GM23338 (cell line): Measurements from ENCODE around the gene CBFA2T3. TPM values are rescaled to one million over a fixed set of nuclear protein-coding genes. Genes with fewer than 3 reads are reported as not detected.

Source experiments
- ATAC-seq: fragments of 200-7000 bp; cut with Tn5 transposase; 3 replicates; pipeline ENCODE4 v1.9.1; 2020
- DNase-seq: peaks from one replicate; pipeline ENCODE4 v3.0.0-alpha.2; 2015; ENCODE audit warnings: low spot score
- H2AFZ ChIP-seq: fragments of 200-600 bp; sonication (generic); 2 replicates; pipeline ENCODE4 v1.8.0; 2016; ENCODE audit warnings: antibody characterized with exemption, mild to moderate bottlenecking, moderate library complexity
- H3F3A ChIP-seq: fragments of 200-600 bp; sonication (generic); replicated peaks from 2 replicates; pipeline ENCODE4 v1.8.0; 2017; ENCODE audit warnings: antibody characterized with exemption, mixed run types, low read depth
- H3K27ac ChIP-seq: fragments of 200-600 bp; sonication (generic); 2 replicates; pipeline ENCODE4 v1.6.1; 2016; ENCODE audit warnings: low read depth
- H3K27me3 ChIP-seq: fragments of 200-600 bp; sonication (generic); 2 replicates; pipeline ENCODE4 v1.8.0; 2016; ENCODE audit warnings: mild to moderate bottlenecking, mixed run types, moderate library complexity; ENCODE audit not compliant: insufficient read depth
- H3K36me3 ChIP-seq: fragments of 200-600 bp; sonication (generic); 2 replicates; pipeline ENCODE4 v1.8.0; 2016; ENCODE audit warnings: mild to moderate bottlenecking; ENCODE audit not compliant: insufficient read depth
- H3K4me1 ChIP-seq: fragments of 200-600 bp; sonication (generic); 2 replicates; pipeline ENCODE4 v1.8.0; 2016; ENCODE audit warnings: mild to moderate bottlenecking, moderate library complexity; ENCODE audit not compliant: insufficient read depth
- H3K4me2 ChIP-seq: fragments of 200-600 bp; sonication (generic); 2 replicates; pipeline ENCODE4 v1.7.1; 2017; ENCODE audit warnings: mixed run types
- H3K4me3 ChIP-seq: fragments of 200-600 bp; sonication (generic); 2 replicates; pipeline ENCODE4 v1.6.1; 2016; ENCODE audit warnings: mixed run types
- H3K79me2 ChIP-seq: fragments of 200-600 bp; sonication (generic); replicated peaks from 2 replicates; pipeline ENCODE4 v1.8.0; 2017; ENCODE audit warnings: mild to moderate bottlenecking; ENCODE audit not compliant: insufficient read depth
- H3K9me2 ChIP-seq: fragments of 200-600 bp; sonication (generic); 2 replicates; pipeline ENCODE4 v1.8.0; 2017; ENCODE audit not compliant: insufficient read depth
- H4K20me1 ChIP-seq: fragments of 200-600 bp; sonication (generic); replicated peaks from 2 replicates; pipeline ENCODE4 v1.8.0; 2017; ENCODE audit warnings: mild to moderate bottlenecking; ENCODE audit not compliant: insufficient read depth
- H3K27ac Mint-ChIP-seq: 2 replicates; pipeline ENCODE4 v1.8.0; 2020; ENCODE audit warnings: inconsistent platforms, mild to moderate bottlenecking, moderate library complexity, mixed read lengths
- H3K27me3 Mint-ChIP-seq: 3 replicates; pipeline ENCODE4 v1.8.0; 2022; ENCODE audit warnings: low read depth, mild to moderate bottlenecking, moderate library complexity, mixed read lengths, inconsistent platforms; ENCODE audit not compliant: insufficient read depth, poor library complexity
- H3K36me3 Mint-ChIP-seq: 3 replicates; pipeline ENCODE4 v1.8.0; 2021; ENCODE audit warnings: low read depth, mild to moderate bottlenecking, inconsistent platforms, moderate library complexity, mixed read lengths
- H3K4me1 Mint-ChIP-seq: 3 replicates; pipeline ENCODE4 v1.8.0; 2020; ENCODE audit warnings: mild to moderate bottlenecking, inconsistent platforms, mixed read lengths
- H3K4me3 Mint-ChIP-seq: 3 replicates; pipeline ENCODE4 v1.8.0; 2021; ENCODE audit warnings: moderate library complexity, mild to moderate bottlenecking, inconsistent platforms, mixed read lengths
- H3K9me3 Mint-ChIP-seq: 3 replicates; pipeline ENCODE4 v1.8.0; 2020; ENCODE audit warnings: moderate library complexity, mild to moderate bottlenecking, inconsistent platforms, mixed read lengths
- CREB1 ChIP-seq: fragments of 250-450 bp; sonication (Bioruptor Pico); IDR thresholded peaks from 2 replicates; pipeline ENCODE4 v1.5.0; 2020; ENCODE audit warnings: low read depth, mild to moderate bottlenecking, moderate library complexity
- EZH2 ChIP-seq: fragments of 200-600 bp; sonication (generic); IDR thresholded peaks from one replicate; pipeline ENCODE4 v1.8.0; 2017; ENCODE audit warnings: antibody characterized with exemption, mild to moderate bottlenecking, low read depth; ENCODE audit not compliant: unreplicated experiment
- EZH2phosphoT487 ChIP-seq: fragments of 200-600 bp; sonication (generic); IDR thresholded peaks from one replicate; pipeline ENCODE4 v1.8.1; 2018; ENCODE audit warnings: antibody characterized with exemption; ENCODE audit not compliant: unreplicated experiment
- JUNB ChIP-seq: IDR thresholded peaks from one replicate; pipeline ENCODE4 v1.6.1; 2016; ENCODE audit warnings: antibody characterized with exemption; ENCODE audit not compliant: unreplicated experiment
- NANOG ChIP-seq: IDR thresholded peaks from 2 replicates; pipeline ENCODE4 v1.6.1; 2016; ENCODE audit warnings: antibody characterized with exemption, borderline replicate concordance
- POLR2AphosphoS5 ChIP-seq: IDR thresholded peaks from 2 replicates; pipeline ENCODE4 v1.6.1; 2016; ENCODE audit warnings: antibody characterized with exemption, low read depth
- STAT1 ChIP-seq: IDR thresholded peaks from one replicate; pipeline ENCODE4 v1.6.1; 2016; ENCODE audit warnings: antibody characterized with exemption; ENCODE audit not compliant: unreplicated experiment
- ZNF114 ChIP-seq: fragments of 250-450 bp; sonication (Bioruptor Pico); IDR thresholded peaks from 2 replicates; pipeline ENCODE4 v1.5.0; 2020; ENCODE audit warnings: mild to moderate bottlenecking, moderate library complexity
- polyA plus RNA-seq: library from polyadenylated mRNA; unstranded; fragments of >200 nt; fragmentation: Nextera tagmentation; extraction: Ambion mirVana; gene quantifications from 2 replicates; pipeline ENCODE4 v1.2.1, GENCODE V29; 2016
- total RNA-seq: library from RNA; depleted of rRNA; stranded (reverse); fragments of >200 nt; shearing (Covaris generic); gene quantifications from 2 replicates; pipeline ENCODE4 v1.2.3, GENCODE V29; 2014
- TF ChIP-seq, protein P1 (sequence below): IDR thresholded peaks from one replicate; pipeline ENCODE4 v1.6.1; 2018; ENCODE audit warnings: antibody characterized with exemption; ENCODE audit not compliant: unreplicated experiment
- TF ChIP-seq, protein P2 (sequence below), 2 experiments: fragments of 200-600 bp in 1 of 2; sonication (generic) in 1 of 2; conservative IDR thresholded peaks; 2 replicates each; pipeline versions ENCODE4 v1.5.1 to v1.6.1; 2016 to 2017; ENCODE audit warnings: antibody characterized with exemption in 2 of 2, low read depth in 2 of 2, mild to moderate bottlenecking in 2 of 2, moderate library complexity in 1 of 2
- TF ChIP-seq, protein P3 (sequence below): IDR thresholded peaks from 2 replicates; pipeline ENCODE4 v1.6.1; 2016; ENCODE audit warnings: antibody characterized with exemption

Gene CBFA2T3
- total and polyA plus RNA-seq, 2 experiments from 2014 or later = 0.87 to 1.5 TPM

DNA sequence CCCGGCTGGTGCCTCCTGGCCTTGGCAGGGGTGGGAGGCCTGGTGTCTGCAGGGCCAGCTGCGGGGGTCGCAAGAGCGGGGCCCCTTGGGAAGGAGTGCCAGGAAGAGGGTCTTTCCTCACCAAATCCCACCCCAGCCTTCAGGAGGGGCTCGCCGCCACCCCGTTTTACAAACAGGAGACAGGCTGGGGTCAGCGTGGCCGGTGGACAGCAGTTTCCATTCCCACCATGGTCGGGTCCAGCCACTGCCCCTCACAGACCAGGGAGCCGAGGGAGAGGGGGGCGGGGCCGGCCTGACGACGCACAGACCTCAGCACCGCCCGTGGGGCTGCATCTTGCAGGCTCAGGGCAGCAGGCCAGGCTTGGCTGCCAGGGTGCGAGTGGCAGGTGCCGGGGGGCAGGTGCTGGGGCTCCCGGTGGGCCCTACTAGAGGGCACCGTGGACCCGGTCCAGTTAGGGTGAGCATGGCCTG is 7.6 kb downstream of the CBFA2T3 start (continued):
- TF ChIP-seq, protein P1, sequence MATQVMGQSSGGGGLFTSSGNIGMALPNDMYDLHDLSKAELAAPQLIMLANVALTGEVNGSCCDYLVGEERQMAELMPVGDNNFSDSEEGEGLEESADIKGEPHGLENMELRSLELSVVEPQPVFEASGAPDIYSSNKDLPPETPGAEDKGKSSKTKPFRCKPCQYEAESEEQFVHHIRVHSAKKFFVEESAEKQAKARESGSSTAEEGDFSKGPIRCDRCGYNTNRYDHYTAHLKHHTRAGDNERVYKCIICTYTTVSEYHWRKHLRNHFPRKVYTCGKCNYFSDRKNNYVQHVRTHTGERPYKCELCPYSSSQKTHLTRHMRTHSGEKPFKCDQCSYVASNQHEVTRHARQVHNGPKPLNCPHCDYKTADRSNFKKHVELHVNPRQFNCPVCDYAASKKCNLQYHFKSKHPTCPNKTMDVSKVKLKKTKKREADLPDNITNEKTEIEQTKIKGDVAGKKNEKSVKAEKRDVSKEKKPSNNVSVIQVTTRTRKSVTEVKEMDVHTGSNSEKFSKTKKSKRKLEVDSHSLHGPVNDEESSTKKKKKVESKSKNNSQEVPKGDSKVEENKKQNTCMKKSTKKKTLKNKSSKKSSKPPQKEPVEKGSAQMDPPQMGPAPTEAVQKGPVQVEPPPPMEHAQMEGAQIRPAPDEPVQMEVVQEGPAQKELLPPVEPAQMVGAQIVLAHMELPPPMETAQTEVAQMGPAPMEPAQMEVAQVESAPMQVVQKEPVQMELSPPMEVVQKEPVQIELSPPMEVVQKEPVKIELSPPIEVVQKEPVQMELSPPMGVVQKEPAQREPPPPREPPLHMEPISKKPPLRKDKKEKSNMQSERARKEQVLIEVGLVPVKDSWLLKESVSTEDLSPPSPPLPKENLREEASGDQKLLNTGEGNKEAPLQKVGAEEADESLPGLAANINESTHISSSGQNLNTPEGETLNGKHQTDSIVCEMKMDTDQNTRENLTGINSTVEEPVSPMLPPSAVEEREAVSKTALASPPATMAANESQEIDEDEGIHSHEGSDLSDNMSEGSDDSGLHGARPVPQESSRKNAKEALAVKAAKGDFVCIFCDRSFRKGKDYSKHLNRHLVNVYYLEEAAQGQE = no peak
- TF ChIP-seq, protein P2, sequence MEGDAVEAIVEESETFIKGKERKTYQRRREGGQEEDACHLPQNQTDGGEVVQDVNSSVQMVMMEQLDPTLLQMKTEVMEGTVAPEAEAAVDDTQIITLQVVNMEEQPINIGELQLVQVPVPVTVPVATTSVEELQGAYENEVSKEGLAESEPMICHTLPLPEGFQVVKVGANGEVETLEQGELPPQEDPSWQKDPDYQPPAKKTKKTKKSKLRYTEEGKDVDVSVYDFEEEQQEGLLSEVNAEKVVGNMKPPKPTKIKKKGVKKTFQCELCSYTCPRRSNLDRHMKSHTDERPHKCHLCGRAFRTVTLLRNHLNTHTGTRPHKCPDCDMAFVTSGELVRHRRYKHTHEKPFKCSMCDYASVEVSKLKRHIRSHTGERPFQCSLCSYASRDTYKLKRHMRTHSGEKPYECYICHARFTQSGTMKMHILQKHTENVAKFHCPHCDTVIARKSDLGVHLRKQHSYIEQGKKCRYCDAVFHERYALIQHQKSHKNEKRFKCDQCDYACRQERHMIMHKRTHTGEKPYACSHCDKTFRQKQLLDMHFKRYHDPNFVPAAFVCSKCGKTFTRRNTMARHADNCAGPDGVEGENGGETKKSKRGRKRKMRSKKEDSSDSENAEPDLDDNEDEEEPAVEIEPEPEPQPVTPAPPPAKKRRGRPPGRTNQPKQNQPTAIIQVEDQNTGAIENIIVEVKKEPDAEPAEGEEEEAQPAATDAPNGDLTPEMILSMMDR (conservative IDR thresholded peaks at IDR 0.05; ENCODE audit: low read depth in 2 of 2) = no peak
- TF ChIP-seq EZH2 (no peak), STAT1 (no peak)
- TF ChIP-seq, protein P3, sequence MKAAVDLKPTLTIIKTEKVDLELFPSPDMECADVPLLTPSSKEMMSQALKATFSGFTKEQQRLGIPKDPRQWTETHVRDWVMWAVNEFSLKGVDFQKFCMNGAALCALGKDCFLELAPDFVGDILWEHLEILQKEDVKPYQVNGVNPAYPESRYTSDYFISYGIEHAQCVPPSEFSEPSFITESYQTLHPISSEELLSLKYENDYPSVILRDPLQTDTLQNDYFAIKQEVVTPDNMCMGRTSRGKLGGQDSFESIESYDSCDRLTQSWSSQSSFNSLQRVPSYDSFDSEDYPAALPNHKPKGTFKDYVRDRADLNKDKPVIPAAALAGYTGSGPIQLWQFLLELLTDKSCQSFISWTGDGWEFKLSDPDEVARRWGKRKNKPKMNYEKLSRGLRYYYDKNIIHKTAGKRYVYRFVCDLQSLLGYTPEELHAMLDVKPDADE = no peak

DNA sequence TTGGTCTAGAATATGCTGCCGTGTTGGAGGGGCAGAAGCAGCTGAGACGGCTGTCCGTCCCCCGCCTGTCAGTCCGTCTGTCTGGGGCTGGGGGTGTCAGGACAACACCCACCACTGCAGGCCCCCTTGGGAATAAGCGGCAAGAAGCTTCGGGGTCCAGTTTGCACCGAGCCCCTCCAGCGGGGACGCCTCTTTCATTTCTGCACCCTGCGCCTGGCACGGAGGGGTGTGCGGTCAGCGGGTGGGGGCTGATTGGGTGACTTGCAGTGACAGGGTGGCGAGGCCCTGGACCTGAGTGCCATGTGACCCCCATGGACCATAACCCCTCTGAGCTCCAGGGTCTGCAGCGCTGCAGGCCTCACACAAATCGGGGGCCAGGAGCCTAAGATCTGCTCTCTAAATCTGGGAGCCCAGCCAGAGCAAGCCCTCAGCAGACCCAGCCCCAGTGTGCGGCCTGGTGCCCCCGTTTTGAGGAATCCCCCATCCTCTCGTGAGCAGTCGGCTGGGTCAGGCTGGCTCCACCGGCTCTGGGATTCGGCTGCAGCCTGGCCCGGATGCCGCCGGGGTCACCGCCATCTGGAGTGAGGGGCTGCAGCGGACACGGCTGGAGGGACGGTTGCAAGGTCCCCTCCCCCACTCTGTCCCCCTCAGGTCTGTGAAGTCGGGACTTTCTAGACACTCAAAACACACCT is 8.3 kb downstream of the CBFA2T3 start:
- Mint-ChIP-seq H3K4me1 (no peaks in the 10 kb centered on the region), H3K27me3 (peaks cover 7% of the 10 kb centered on the region), H3K36me3 (no peaks in the 10 kb centered on the region), H3K4me3 (no peak overlapping the region), H3K9me3 (no peaks in the 10 kb centered on the region), H3K27ac (no peak overlapping the region)
- Histone ChIP-seq H3K9me2 (no peaks in the 10 kb centered on the region), H3K4me2 (no peak overlapping the region), H4K20me1 (no peaks in the 10 kb centered on the region), H3F3A (no peaks in the 10 kb centered on the region), H3K36me3 (no peaks in the 10 kb centered on the region), H3K4me3 (no peak overlapping the region), H3K4me1 (no peaks in the 10 kb centered on the region), H2AFZ (no peak overlapping the region), H3K27me3 (no peaks in the 10 kb centered on the region), H3K79me2 (no peaks in the 10 kb centered on the region), H3K27ac (no peak overlapping the region)
- no peak for TF ChIP-seq CREB1 (CRISPR knock-in tag)
- no peak for TF ChIP-seq POLR2AphosphoS5
- no peak for TF ChIP-seq JUNB
- TF ChIP-seq EZH2phosphoT487 = no peak
- no peak for TF ChIP-seq ZNF114 (CRISPR knock-in tag)
- TF ChIP-seq EZH2 = no peak
- TF ChIP-seq NANOG = no peak
- TF ChIP-seq STAT1 = no peak
- TF ChIP-seq, protein P2 (conservative IDR thresholded peaks at IDR 0.05; ENCODE audit: low read depth in 2 of 2) = no peak
- ATAC-seq (no peak), DNase-seq (no peak)
